Epidermal melanocyte (primary cell): ENCODE data around the gene ANKRD18B.
"Not testable (repeated sequence)": the region's sequence is repeated elsewhere in the genome, so short reads cannot be mapped to it uniquely, and the experiment has no call there.

ENCODE experiments used
- DNase-seq: peaks from one replicate; pipeline ENCODE4 v3.0.0; 2011; ENCODE audit warnings: low spot score; ENCODE audit not compliant: insufficient read length

The ANKRD18B gene

GRCh38 chr9:33611358-33611757 lies 87.3 kb downstream of the ANKRD18B start:
- no peak for DNase-seq

- DNase-seq: not testable (repeated sequence)
These were observed 88.4 kb downstream of the ANKRD18B start for GRCh38 chr9:33612410-33612809.

GRCh38 chr9:33614001-33614687 lies 90.1 kb downstream of the ANKRD18B start:
- DNase-seq: no peak

DNA sequence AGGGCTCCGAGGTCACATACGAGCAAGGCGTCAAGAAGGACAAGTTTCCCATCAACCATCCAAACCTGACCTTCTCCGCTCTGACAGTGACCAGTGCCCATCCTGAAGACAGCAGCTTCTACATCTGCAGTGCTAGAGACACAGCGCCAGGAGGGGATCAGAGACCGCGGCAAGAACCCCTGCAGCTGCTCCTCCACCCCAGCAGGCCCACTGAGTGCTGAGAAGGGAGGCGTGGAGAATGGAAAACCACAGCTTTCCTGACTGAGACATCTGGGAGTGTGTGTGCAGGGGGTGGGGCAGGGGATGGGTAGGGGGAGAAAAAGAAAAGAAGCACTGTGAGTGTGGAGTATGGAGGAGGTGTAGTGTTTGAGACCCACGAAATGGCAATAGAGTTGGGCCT lies 94.3 kb downstream of the ANKRD18B start:
- DNase-seq: not testable (repeated sequence)

- DNase-seq: no peak
These were observed 95.8 kb downstream of the ANKRD18B start for GRCh38 chr9:33619666-33620404.

DNA sequence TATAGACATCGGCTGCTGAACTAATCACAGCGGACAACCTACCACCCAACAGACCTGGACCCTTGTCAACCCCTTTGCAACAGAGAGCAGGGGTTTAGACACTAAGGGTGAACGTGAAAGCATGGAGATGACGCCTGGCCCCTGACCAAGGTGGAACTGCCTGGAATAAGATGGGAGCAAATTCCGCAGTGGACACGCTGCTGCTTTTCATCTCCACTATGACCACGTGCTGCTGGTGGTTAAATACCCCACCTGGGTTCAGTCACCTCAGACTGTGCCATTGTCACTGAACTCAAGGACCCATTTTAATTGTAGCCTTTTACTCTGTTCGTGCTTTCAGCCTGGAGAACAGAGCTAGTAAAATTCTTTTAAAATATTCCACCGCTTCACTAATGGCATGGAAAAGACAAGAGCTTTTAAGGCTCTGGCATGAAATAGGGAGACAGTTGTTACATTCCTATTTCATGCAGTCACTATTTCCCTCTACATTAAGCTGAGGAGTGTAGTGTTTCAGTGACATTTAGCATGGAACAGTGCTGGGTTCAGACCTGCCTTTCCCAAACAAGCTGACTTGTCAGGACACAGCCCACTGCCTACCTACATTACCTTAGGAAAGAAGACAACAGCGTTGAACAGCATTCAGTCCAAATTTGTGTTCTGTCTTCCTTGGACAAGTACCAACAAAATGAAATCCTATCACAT lies 96.8 kb downstream of the ANKRD18B start:
- DNase-seq: no peak
